Esophagus squamous epithelium (tissue), 5 donors: ENCODE data around the gene TBC1D5. TPM values are rescaled to one million over a fixed set of nuclear protein-coding genes. Genes with fewer than 3 reads are reported as not detected.

ENCODE experiments used
- DNase-seq: peaks from one replicate; lab custom pipeline; 2025; lab: John Stamatoyannopoulos, UW
- H3K27ac ChIP-seq, 4 donors: fragments of 200-600 bp; sonication (generic); one replicate each; pipeline ENCODE4 v1.5.1; 2016 to 2019; ENCODE audit warnings: mild to moderate bottlenecking in 1 of 4
- H3K27me3 ChIP-seq, 4 donors: fragments of 200-600 bp; sonication (generic); 1 replicate in 3 of 4; 2 replicates in 1 of 4; pipeline versions ENCODE4 v1.5.1 to v1.6.0; 2017 to 2021; ENCODE audit warnings: antibody characterized with exemption in 1 of 4
- H3K36me3 ChIP-seq, 3 donors: fragments of 200-600 bp; sonication (generic); one replicate each; pipeline ENCODE4 v1.5.1; 2016 to 2019
- H3K4me1 ChIP-seq, 3 donors: fragments of 200-600 bp; sonication (generic); one replicate each; pipeline ENCODE4 v1.5.1; 2017 to 2019
- H3K4me3 ChIP-seq, 4 donors: fragments of 200-600 bp; sonication (generic); 1 replicate in 3 of 4; 2 replicates in 1 of 4; pipeline ENCODE4 v1.5.1; 2016 to 2019; ENCODE audit warnings: mild to moderate bottlenecking in 2 of 4, moderate library complexity in 1 of 4
- H3K9me3 ChIP-seq, 3 donors: fragments of 200-600 bp; sonication (generic); one replicate each; pipeline ENCODE4 v1.5.1; 2016 to 2019
- POLR2A ChIP-seq, 4 donors: fragments of 450-650 bp; IDR thresholded peaks; one replicate each; pipeline ENCODE4 v1.6.1; 2017; ENCODE audit warnings: antibody characterized with exemption in 4 of 4, mild to moderate bottlenecking in 4 of 4, moderate library complexity in 3 of 4
- WGBS, 2 donors: methylation state at CpG; one replicate each; pipeline ENCODE4 v1.1.5; 2018; 5-methylcytosine and 5-hydroxymethylcytosine counted together
- intact Hi-C: fragments of 100-400 bp; cut with DNase I; formaldehyde crosslinking; loops from one replicate; pipeline ENCODE4 v1.15.0; 2022
- total RNA-seq, 4 donors: library from RNA; depleted of rRNA; stranded (reverse); fragments of >200 nt; gene quantifications; one replicate each; pipeline ENCODE4 v1.1.0, GENCODE V29; 2016
- TF ChIP-seq, protein P1 (sequence below), 6 experiments: fragments of 450-650 bp in 4 of 6; fragments of 200-600 bp in 2 of 6; sonication (generic) in 2 of 6; IDR thresholded peaks; one replicate each; pipeline ENCODE4 v1.5.1; 2016 to 2019; ENCODE audit warnings: antibody characterized with exemption in 6 of 6, mild to moderate bottlenecking in 4 of 6, moderate library complexity in 4 of 6
- donor health status: DM: yes; HTN: yes; CAD: no.

The TBC1D5 gene
- total RNA-seq, 4 donors from 2014 or later: 32.8 to 56.1 (median 39.9) TPM

DNA sequence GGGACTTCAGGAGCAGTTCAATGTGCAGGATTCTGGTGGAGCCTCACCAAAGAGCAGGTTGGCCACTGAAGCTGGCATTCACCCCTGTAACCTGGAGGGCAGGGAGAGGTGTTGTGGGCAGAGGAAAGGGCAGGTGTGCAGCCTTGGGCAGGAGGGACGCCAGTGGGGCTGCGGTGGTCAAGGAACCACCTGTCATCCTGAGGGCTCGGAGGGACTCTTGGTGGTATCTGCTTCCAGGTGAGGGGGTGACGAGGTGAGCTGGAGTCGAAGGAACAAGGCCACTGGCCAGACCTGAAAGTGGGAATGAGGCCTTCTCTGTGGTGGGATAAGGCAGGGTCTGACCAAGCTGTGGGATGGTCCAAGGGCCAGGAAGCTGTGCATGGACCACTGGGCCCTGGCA is 588.2 kb downstream of the TBC1D5 start:
- intact Hi-C loops: no loop called here
- peaks cover 0 to 67% (median 9%) of the 10 kb centered on the region in 3 donors for H3K36me3 ChIP-seq
- peaks cover 0 to 27% (median 9%) of the 10 kb centered on the region in 3 donors for H3K9me3 ChIP-seq
- whole genome bisulfite sequencing, 2 donors: 96 to 100% methylated on average over 5 of the region's 5 CpGs
- no peak overlapping the region for H3K27ac ChIP-seq
- no peaks in the 10 kb centered on the region for H3K4me1 ChIP-seq
- no peak for DNase-seq
- TF ChIP-seq, protein P1, sequence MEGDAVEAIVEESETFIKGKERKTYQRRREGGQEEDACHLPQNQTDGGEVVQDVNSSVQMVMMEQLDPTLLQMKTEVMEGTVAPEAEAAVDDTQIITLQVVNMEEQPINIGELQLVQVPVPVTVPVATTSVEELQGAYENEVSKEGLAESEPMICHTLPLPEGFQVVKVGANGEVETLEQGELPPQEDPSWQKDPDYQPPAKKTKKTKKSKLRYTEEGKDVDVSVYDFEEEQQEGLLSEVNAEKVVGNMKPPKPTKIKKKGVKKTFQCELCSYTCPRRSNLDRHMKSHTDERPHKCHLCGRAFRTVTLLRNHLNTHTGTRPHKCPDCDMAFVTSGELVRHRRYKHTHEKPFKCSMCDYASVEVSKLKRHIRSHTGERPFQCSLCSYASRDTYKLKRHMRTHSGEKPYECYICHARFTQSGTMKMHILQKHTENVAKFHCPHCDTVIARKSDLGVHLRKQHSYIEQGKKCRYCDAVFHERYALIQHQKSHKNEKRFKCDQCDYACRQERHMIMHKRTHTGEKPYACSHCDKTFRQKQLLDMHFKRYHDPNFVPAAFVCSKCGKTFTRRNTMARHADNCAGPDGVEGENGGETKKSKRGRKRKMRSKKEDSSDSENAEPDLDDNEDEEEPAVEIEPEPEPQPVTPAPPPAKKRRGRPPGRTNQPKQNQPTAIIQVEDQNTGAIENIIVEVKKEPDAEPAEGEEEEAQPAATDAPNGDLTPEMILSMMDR (IDR thresholded peaks at IDR 0.05): no peak
- no peak for TF ChIP-seq POLR2A (IDR thresholded peaks at IDR 0.05)
- H3K27me3 ChIP-seq: no peaks in the 10 kb centered on the region
- H3K4me3 ChIP-seq: no peak overlapping the region

DNA sequence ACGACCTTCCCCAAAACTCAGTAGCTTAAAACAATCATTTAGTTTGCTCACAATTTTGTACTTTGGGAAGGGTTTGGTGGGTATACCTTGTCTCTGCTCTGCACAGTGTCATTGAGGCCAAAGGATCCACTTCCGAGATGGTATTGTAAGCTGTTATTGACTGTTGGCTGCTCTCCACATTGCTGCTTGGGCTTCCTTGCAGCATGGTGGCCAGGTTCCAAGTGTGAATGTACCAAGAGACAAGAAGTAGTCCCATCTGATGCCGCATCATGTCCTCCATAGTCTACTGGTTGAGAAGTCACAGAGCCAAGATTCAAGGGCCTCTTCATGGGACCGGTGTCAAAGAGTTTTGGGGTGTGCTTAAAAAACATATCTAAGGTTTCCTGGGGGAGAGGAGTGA is 589.2 kb downstream of the TBC1D5 start:
- intact Hi-C loops: no loop called here
- H3K27ac ChIP-seq: no peak overlapping the region
- no peak for DNase-seq
- no peak overlapping the region for H3K4me3 ChIP-seq
- no peaks in the 10 kb centered on the region for H3K27me3 ChIP-seq
- WGBS, 2 donors: 84 to 93% methylated on average over 3 to 4 of the region's 4 CpGs
- peaks cover 0 to 57% (median 9%) of the 10 kb centered on the region in 3 donors for H3K36me3 ChIP-seq
- TF ChIP-seq, protein P1 (IDR thresholded peaks at IDR 0.05): no peak
- no peak for TF ChIP-seq POLR2A (IDR thresholded peaks at IDR 0.05)
- peaks cover 0 to 27% (median 9%) of the 10 kb centered on the region in 3 donors for H3K9me3 ChIP-seq
- H3K4me1 ChIP-seq: no peaks in the 10 kb centered on the region

DNA sequence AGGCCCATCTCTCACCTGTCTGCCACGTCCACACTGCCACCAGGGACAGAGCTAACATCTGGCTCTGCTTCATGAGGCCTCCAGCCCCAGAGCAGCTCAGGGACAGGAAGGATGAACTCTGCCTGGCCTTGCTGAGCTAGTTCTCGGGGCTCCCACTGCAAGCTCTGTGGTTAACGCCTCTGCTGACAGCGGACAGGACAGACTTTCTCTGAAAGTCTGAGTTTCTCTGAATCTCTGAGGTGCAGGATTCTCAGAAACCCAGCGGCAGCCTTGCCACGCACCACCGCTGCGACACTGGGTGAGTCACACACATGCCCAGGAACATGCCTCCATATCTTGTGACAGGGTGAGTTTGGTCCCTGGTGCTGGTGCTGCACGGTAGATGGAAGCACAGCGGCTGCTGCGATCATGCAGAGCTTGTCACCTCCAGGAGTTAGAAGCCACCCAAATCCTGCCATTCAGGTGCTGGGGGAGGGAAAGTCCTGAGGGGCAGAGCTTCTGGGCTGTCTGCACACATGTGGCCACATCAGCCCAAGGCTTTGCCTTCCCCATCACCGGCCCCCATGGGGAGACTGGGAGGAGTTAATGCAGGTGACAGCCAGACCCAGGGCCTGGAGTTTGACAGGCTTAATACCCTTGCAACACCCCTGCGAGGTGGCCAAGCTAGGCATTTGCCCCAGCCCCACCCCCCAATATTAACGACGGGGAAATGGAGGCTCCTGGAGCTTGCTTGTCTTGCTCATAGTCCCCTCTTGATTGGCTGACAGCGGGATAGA is 590.6 kb downstream of the TBC1D5 start:
- intact Hi-C loops: no loop called here
- Histone ChIP-seq H3K27me3 (no peaks in the 10 kb centered on the region), H3K36me3 (peaks cover 0 to 43% (median 5%) of the 10 kb centered on the region in 3 donors), H3K4me3 (no peak overlapping the region), H3K9me3 (peaks cover 0 to 27% (median 9%) of the 10 kb centered on the region in 3 donors), H3K4me1 (no peaks in the 10 kb centered on the region), H3K27ac (no peak overlapping the region)
- TF ChIP-seq POLR2A (IDR thresholded peaks at IDR 0.05): no peak
- TF ChIP-seq, protein P1 (IDR thresholded peaks at IDR 0.05): no peak
- WGBS, 2 donors: 84% methylated on average over 5 of the region's 16 CpGs; no CpG with 5 or more reads in 1 of the 2 donors
- peak; percentile 1 for DNase-seq

DNA sequence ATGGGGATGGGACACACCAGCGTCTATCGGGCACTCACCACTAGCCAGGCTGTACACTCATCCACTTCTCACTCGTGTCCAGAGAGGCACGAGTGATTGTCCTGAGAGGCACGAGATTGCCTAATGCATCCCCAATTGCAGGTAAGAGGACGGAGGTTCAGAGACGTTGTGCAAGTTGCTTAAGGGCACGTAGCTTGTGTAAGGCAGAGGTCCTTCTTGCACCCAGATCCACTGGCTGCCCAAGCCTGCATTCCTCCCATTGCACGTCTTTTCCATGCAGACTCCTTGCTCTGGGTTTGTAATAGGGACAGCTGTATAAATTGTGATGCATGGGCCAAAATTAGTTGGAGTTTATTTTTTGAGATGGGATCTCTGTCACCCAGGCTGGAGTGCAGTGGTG is 593.4 kb downstream of the TBC1D5 start:
- 90 to 97% methylated on average over 8 to 9 of the region's 9 CpGs for whole genome bisulfite sequencing, 2 donors
- H3K9me3 ChIP-seq: peaks cover 0 to 16% (median 9%) of the 10 kb centered on the region in 3 donors
- no peak overlapping the region for H3K4me3 ChIP-seq
- DNase-seq: no peak
- no peaks in the 10 kb centered on the region for H3K4me1 ChIP-seq
- H3K27me3 ChIP-seq: no peaks in the 10 kb centered on the region
- intact Hi-C loops: no loop called here
- no peak overlapping the region for H3K27ac ChIP-seq
- no peak for TF ChIP-seq POLR2A (IDR thresholded peaks at IDR 0.05)
- TF ChIP-seq, protein P1 (IDR thresholded peaks at IDR 0.05): no peak
- H3K36me3 ChIP-seq: peaks cover 0 to 16% (median 1%) of the 10 kb centered on the region in 3 donors

DNA sequence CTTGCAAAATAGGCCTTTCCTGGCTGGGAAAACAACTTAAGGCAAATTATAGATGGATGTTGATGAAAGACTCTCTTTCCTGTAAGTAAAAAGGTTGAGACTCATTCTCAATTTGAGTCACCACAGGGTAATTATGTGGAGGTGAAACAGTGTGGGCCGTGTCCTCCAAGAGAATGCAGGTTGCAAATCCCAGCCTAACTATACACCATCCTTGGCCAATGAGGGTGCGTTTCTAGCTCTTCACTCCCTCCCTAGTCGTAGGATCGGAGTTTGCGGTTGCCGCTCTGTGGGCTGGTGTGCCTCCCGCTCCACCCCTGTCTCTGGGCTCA is 597.8 kb downstream of the TBC1D5 start:
- H3K4me1 ChIP-seq: no peaks in the 10 kb centered on the region
- DNase-seq: no peak
- no peaks in the 10 kb centered on the region for H3K36me3 ChIP-seq
- no peaks in the 10 kb centered on the region for H3K27me3 ChIP-seq
- no peak overlapping the region for H3K27ac ChIP-seq
- TF ChIP-seq, protein P1 (IDR thresholded peaks at IDR 0.05): no peak
- TF ChIP-seq POLR2A (IDR thresholded peaks at IDR 0.05): no peak
- no peaks in the 10 kb centered on the region for H3K9me3 ChIP-seq
- 85 to 93% methylated on average over 7 of the region's 7 CpGs for WGBS, 2 donors
- no peak overlapping the region for H3K4me3 ChIP-seq
- intact Hi-C loops: no loop called here
